Measurements from ENCODE around the gene IGSF6. TPM values are rescaled to one million over a fixed set of nuclear protein-coding genes. Genes with fewer than 3 reads are reported as not detected.
A peak's percentile ranks its signal among the peaks of the same experiment; 100 is the strongest.
"Not testable (repeated sequence)": the region's sequence is repeated elsewhere in the genome, so short reads cannot be mapped to it uniquely, and the experiment has no call there.

IGSF6 gene
- total and polyA plus RNA-seq, 12 donors = 0.55 to 14.5 (median 1.7) TPM

- Histone ChIP-seq H3K27me3 (no peaks in the 10 kb centered on the region), H3K36me3 (peaks cover 0 to 43% (median 0%) of the 10 kb centered on the region in 9 donors), H3K4me3 (no peak overlapping the region), H3K4me1 (peaks cover 0 to 23% (median 6%) of the 10 kb centered on the region in 9 donors), H3K27ac (no peak overlapping the region), H3K9me3 (no peaks in the 10 kb centered on the region)
- no peak for TF ChIP-seq CTCF (IDR thresholded peaks at IDR 0.05)
- ATAC-seq = no peak
- DNase-seq = no peak
- intact Hi-C loops (cut with DNase I) = loop anchor here in 4 of 10 donors (5.0 to 10.0 kb wide), 3 partner anchors 42 to 57 kb away; partner anchors contain the start of gene METTL9 (in 1 of the 4)
- WGBS, 2 donors = 92 to 96% methylated on average over 2 of the region's 2 CpGs
Measured at GRCh38 chr16:21639493-21639892, 12.9 kb downstream of the IGSF6 start.

- intact Hi-C loops (cut with DNase I) = loop anchor here in 4 of 10 donors (5.0 to 10.0 kb wide), 3 partner anchors 41 to 56 kb away; partner anchors contain the start of gene METTL9 (in 1 of the 4)
- Histone ChIP-seq H3K4me1 (peaks cover 0 to 13% (median 0%) of the 10 kb centered on the region in 9 donors), H3K4me3 (no peak overlapping the region), H3K9me3 (no peaks in the 10 kb centered on the region), H3K36me3 (peaks cover 0 to 42% (median 0%) of the 10 kb centered on the region in 9 donors), H3K27ac (peak overlapping the region in 1 of 10 donors; percentile 18), H3K27me3 (no peaks in the 10 kb centered on the region)
- TF ChIP-seq CTCF (IDR thresholded peaks at IDR 0.05) = no peak
- 80% methylated on average over 4 of the region's 4 CpGs for WGBS, 2 donors
- DNase-seq (no peak), ATAC-seq (no peak)
Measured at GRCh38 chr16:21638573-21638975, 13.8 kb downstream of the IGSF6 start.

GRCh38 chr16:21637032-21637968, 15.1 kb downstream of the IGSF6 start:
- Histone ChIP-seq H3K27me3 (no peaks in the 10 kb centered on the region), H3K4me3 (no peak overlapping the region), H3K27ac (no peak overlapping the region), H3K9me3 (no peaks in the 10 kb centered on the region), H3K36me3 (peaks cover 0 to 34% (median 0%) of the 10 kb centered on the region in 9 donors), H3K4me1 (peaks cover 0 to 13% (median 0%) of the 10 kb centered on the region in 9 donors)
- ATAC-seq (no peak), DNase-seq (no peak)
- intact Hi-C loops (cut with DNase I) = loop anchor here in 4 of 10 donors (5.0 to 10.0 kb wide), 3 partner anchors 40 to 55 kb away; partner anchors contain the start of gene METTL9 (in 1 of the 4)
- WGBS, 2 donors = 96% methylated on average over 37 of the region's 37 CpGs
- no peak for TF ChIP-seq CTCF (IDR thresholded peaks at IDR 0.05)

- intact Hi-C loops (cut with DNase I) = loop anchor here in 4 of 10 donors (5.0 to 10.0 kb wide), 3 partner anchors 38 to 53 kb away; partner anchors contain the start of gene METTL9 (in 1 of the 4)
Measured at GRCh38 chr16:21635694-21636093, 16.7 kb downstream of the IGSF6 start.

More at GRCh38 chr16:21635694-21636093, 16.7 kb downstream of the IGSF6 start:
- H3K4me1 ChIP-seq = peaks cover 0 to 21% (median 0%) of the 10 kb centered on the region in 9 donors
- not testable (repeated sequence) for H3K9me3 ChIP-seq, DNase-seq, H3K27ac ChIP-seq, ATAC-seq, H3K27me3 ChIP-seq, H3K4me3 ChIP-seq
- H3K36me3 ChIP-seq = peaks cover 0 to 41% (median 0%) of the 10 kb centered on the region in 9 donors
- 91 to 98% methylated on average over 9 of the region's 9 CpGs for WGBS, 2 donors
